ENCODE data around the gene GPC2. TPM values are rescaled to one million over a fixed set of nuclear protein-coding genes. Genes with fewer than 3 reads are reported as not detected.
"Not testable (repeated sequence)": the region's sequence is repeated elsewhere in the genome, so short reads cannot be mapped to it uniquely, and the experiment has no call there.

Gene GPC2
- total RNA-seq: 1 to 10 TPM; 1.9 to 2.4 (median 2.3) TPM
- total RNA-seq (2013): 1.1 TPM

GRCh38 chr7:100177045-100178001 lies at the start of gene GPC2, which contains the start of gene STAG3:
Gene GPC2, minus strand, starts transcription at chr7:100177381. Its CDS starts 182 bp downstream, at chr7:100177199.
Gene STAG3, plus strand, starts transcription at chr7:100177918. Its CDS starts 2,639 bp downstream, at chr7:100180557.
- Mint-ChIP-seq H3K27ac (peak within 1 kb of the TSS; percentile 48 to 60), H3K4me1 (peaks cover 16 to 31% of the 10 kb centered on the region in 2 donors), H3K4me3 (peak within 1 kb of the TSS; percentile 76), H3K9me3 (no peaks in the 10 kb centered on the region), H3K27me3 (ENCODE audit: low read depth in 2 of 2) (peaks cover 0 to 3% of the 10 kb centered on the region in 2 donors), H3K36me3 (no peaks in the 10 kb centered on the region)
- peaks cover 6% of the 10 kb centered on the region for H3K9me3 ChIP-seq (ENCODE audit: control insufficient read depth, insufficient read depth, low read length)
- H3K4me3 ChIP-seq (ENCODE audit: low read length): peak within 1 kb of the TSS; percentile 47
- ATAC-seq (peak; percentile 89 to 97 (median 89)), DNase-seq (peak; percentile 95 to 97)
- peaks cover 27% of the 10 kb centered on the region for H3K4me1 ChIP-seq (ENCODE audit: control insufficient read depth, insufficient read depth, low read length)
- H3K36me3 ChIP-seq (ENCODE audit: control insufficient read depth, insufficient read depth, low read length): no peaks in the 10 kb centered on the region
- no peaks in the 10 kb centered on the region for H3K27me3 ChIP-seq (ENCODE audit: control insufficient read depth, insufficient read depth, low read length)
- intact Hi-C loops (cut with micrococcal nuclease): loop anchor here (5.0 kb wide), 1 partner anchor 35 kb away; no protein-coding TSS in a partner anchor
- H3K27ac ChIP-seq (ENCODE audit: low read length): no peak within 1 kb of the TSS
- TF ChIP-seq CTCF (IDR thresholded peaks at IDR 0.05): no peak
- WGBS (ENCODE audit: insufficient coverage): 5% methylated on average over 78 of the region's 78 CpGs

GRCh38 chr7:100224891-100225290 lies 47.7 kb upstream of the GPC2 start:
- not testable (repeated sequence) for H3K4me3 Mint-ChIP-seq; H3K27me3 ChIP-seq (ENCODE audit: control insufficient read depth, insufficient read depth, low read length); H3K9me3 ChIP-seq (ENCODE audit: control insufficient read depth, insufficient read depth, low read length); H3K27me3 Mint-ChIP-seq (ENCODE audit: low read depth in 2 of 2); H3K36me3 Mint-ChIP-seq; H3K9me3 Mint-ChIP-seq; H3K4me3 ChIP-seq (ENCODE audit: low read length); DNase-seq; ATAC-seq
- WGBS (ENCODE audit: insufficient coverage): 59% methylated on average over 6 of the region's 6 CpGs
- Histone ChIP-seq H3K36me3 (ENCODE audit: control insufficient read depth, insufficient read depth, low read length) (peaks cover 25% of the 10 kb centered on the region), H3K27ac (ENCODE audit: low read length) (peak overlapping the region; percentile 45), H3K4me1 (ENCODE audit: control insufficient read depth, insufficient read depth, low read length) (peaks cover 58% of the 10 kb centered on the region)
- Mint-ChIP-seq H3K4me1 (peaks cover 32 to 61% of the 10 kb centered on the region in 2 donors), H3K27ac (peak overlapping the region; percentile 98 to 99)
- intact Hi-C loops (cut with micrococcal nuclease): loop anchor here (10.0 kb wide), 1 partner anchor 200 kb away; the partner anchor contains the start of genes MEPCE and ZCWPW1

GRCh38 chr7:100223376-100223927 lies 46.3 kb upstream of the GPC2 start:
- Mint-ChIP-seq H3K4me1 (peaks cover 42 to 76% of the 10 kb centered on the region in 2 donors), H3K4me3 (peak overlapping the region; percentile 85)

GRCh38 chr7:100222445-100223132 lies 45.4 kb upstream of the GPC2 start:
- no peaks in the 10 kb centered on the region for H3K9me3 Mint-ChIP-seq
- Histone ChIP-seq H3K9me3 (ENCODE audit: control insufficient read depth, insufficient read depth, low read length) (no peaks in the 10 kb centered on the region), H3K36me3 (ENCODE audit: control insufficient read depth, insufficient read depth, low read length) (peaks cover 25% of the 10 kb centered on the region), H3K27me3 (ENCODE audit: control insufficient read depth, insufficient read depth, low read length) (no peaks in the 10 kb centered on the region), H3K4me1 (ENCODE audit: control insufficient read depth, insufficient read depth, low read length) (peaks cover 77% of the 10 kb centered on the region), H3K4me3 (ENCODE audit: low read length) (peak overlapping the region; percentile 98), H3K27ac (ENCODE audit: low read length) (peak overlapping the region; percentile 98)
- DNase-seq (no peak), ATAC-seq (no peak)
- WGBS (ENCODE audit: insufficient coverage): 89% methylated on average over 13 of the region's 13 CpGs
- no peaks in the 10 kb centered on the region for H3K36me3 Mint-ChIP-seq
- peak overlapping the region; percentile 95 for H3K4me3 Mint-ChIP-seq
- intact Hi-C loops (cut with micrococcal nuclease): loop anchor here (10.0 kb wide), 1 partner anchor 202 kb away; the partner anchor contains the start of genes MEPCE and ZCWPW1
- no peaks in the 10 kb centered on the region for H3K27me3 Mint-ChIP-seq (ENCODE audit: low read depth in 2 of 2)
- no peak for TF ChIP-seq CTCF (IDR thresholded peaks at IDR 0.05)
- peak overlapping the region; percentile 98 to 99 for H3K27ac Mint-ChIP-seq
- H3K4me1 Mint-ChIP-seq: peaks cover 48 to 81% of the 10 kb centered on the region in 2 donors

More at GRCh38 chr7:100223376-100223927, 46.3 kb upstream of the GPC2 start:
- H3K9me3 Mint-ChIP-seq; H3K36me3 Mint-ChIP-seq; H3K4me3 ChIP-seq (ENCODE audit: low read length); H3K9me3 ChIP-seq (ENCODE audit: control insufficient read depth, insufficient read depth, low read length); H3K27me3 Mint-ChIP-seq (ENCODE audit: low read depth in 2 of 2); H3K27me3 ChIP-seq (ENCODE audit: control insufficient read depth, insufficient read depth, low read length): not testable (repeated sequence)
- DNase-seq (peak in 1 of 2 donors; percentile 25), ATAC-seq (peak in 1 of 3 donors; percentile 12)
- peak overlapping the region; percentile 98 to 99 for H3K27ac Mint-ChIP-seq
- Histone ChIP-seq H3K27ac (ENCODE audit: low read length) (peak overlapping the region; percentile 98), H3K36me3 (ENCODE audit: control insufficient read depth, insufficient read depth, low read length) (peaks cover 25% of the 10 kb centered on the region), H3K4me1 (ENCODE audit: control insufficient read depth, insufficient read depth, low read length) (peaks cover 72% of the 10 kb centered on the region)
- WGBS (ENCODE audit: insufficient coverage): 50% methylated on average over 17 of the region's 17 CpGs
- intact Hi-C loops (cut with micrococcal nuclease): loop anchor here (10.0 kb wide), 1 partner anchor 201 kb away; the partner anchor contains the start of genes MEPCE and ZCWPW1
